ENCODE measurements around the gene TOM1. TPM values are rescaled to one million over a fixed set of nuclear protein-coding genes. Genes with fewer than 3 reads are reported as not detected.
A peak's percentile ranks its signal among the peaks of the same experiment; 100 is the strongest.

The TOM1 gene
- total and polyA plus RNA-seq, 2 experiments from 2014 or later, result 108 to 114 TPM

DNA sequence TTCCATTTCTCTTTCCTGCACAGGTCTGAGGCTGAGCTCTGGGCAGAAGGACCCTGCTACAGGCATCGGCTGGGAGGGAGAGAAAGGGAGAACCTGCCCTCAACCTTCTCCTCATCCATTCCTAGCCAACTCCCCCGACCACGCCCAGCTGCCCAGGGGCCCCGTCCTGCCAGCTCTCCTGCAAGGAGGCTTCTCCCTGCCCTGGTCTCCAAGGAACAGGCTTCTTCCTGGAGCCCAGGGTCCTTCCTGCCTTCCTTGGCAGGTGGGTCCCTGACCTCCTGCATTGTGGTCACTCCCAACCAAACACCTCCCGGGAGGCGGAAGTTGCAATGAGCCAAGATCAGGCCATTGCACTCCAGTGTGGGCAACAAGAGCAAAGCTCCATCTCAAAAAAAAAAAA lies 68.7 kb downstream of the TOM1 start:
- Histone ChIP-seq H4K20me1 (ENCODE audit: insufficient read depth, poor library complexity, severe bottlenecking) (no peaks in the 10 kb centered on the region), H3K36me3 (replicated peaks; ENCODE audit: insufficient read depth, low read depth) (no peaks in the 10 kb centered on the region), H3K27ac (no peak overlapping the region), H3K79me2 (no peaks in the 10 kb centered on the region), H3K27me3 (no peaks in the 10 kb centered on the region), H3K4me1 (ENCODE audit: insufficient read depth) (peaks cover 4% of the 10 kb centered on the region), H3K9me3 (ENCODE audit: low read depth) (no peaks in the 10 kb centered on the region), H3K9me2 (replicated peaks; ENCODE audit: insufficient read depth) (no peaks in the 10 kb centered on the region), H3K4me3 (no peak overlapping the region), H2AFZ (no peak overlapping the region), H3K4me2 (no peak overlapping the region)
- WGBS (ENCODE audit: low lambda C conversion rate, missing lambda C conversion rate), result 81% methylated on average over 6 of the region's 6 CpGs
- DNase-seq (ENCODE audit: low spot score), result no peak
- no peak for TF ChIP-seq EZH2phosphoT487 (IDR thresholded peaks at IDR 0.05; ENCODE audit: low read depth, severe bottlenecking, unreplicated experiment)
- no peak for TF ChIP-seq EZH2 (IDR thresholded peaks at IDR 0.05; ENCODE audit: borderline replicate concordance)
- TF ChIP-seq CTCF (IDR thresholded peaks at IDR 0.05; ENCODE audit: poor library complexity), result no peak

DNA sequence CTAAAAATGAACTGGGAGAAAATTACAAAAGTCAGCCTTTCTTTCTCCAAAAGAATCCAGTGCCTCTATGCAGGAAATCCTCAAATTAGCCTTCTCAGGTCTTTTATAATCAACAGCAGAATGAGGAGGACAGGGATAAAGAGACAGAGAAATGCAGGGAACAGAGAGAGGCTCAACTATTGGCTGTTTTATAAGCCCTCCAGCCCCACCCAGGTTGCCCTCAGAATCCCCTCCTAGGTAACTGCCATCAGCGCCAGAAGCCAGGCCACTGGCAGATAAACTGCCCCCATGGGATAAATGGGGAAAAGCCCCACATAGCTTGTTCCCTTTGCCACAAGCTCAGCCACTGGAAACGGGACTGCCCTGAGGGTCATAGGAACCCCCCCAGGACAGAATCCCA lies 70.3 kb downstream of the TOM1 start:
- no peak for DNase-seq (ENCODE audit: low spot score)
- H3K27me3 ChIP-seq, result no peaks in the 10 kb centered on the region
- no peak overlapping the region for H2AFZ ChIP-seq
- H4K20me1 ChIP-seq (ENCODE audit: insufficient read depth, poor library complexity, severe bottlenecking), result no peaks in the 10 kb centered on the region
- H3K27ac ChIP-seq, result no peak overlapping the region
- no peak for TF ChIP-seq CTCF (IDR thresholded peaks at IDR 0.05; ENCODE audit: poor library complexity)
- no peak for TF ChIP-seq EZH2 (IDR thresholded peaks at IDR 0.05; ENCODE audit: borderline replicate concordance)
- no peak for TF ChIP-seq EZH2phosphoT487 (IDR thresholded peaks at IDR 0.05; ENCODE audit: low read depth, severe bottlenecking, unreplicated experiment)
- H3K4me2 ChIP-seq, result no peak overlapping the region
- no peaks in the 10 kb centered on the region for H3K9me2 ChIP-seq (replicated peaks; ENCODE audit: insufficient read depth)
- H3K79me2 ChIP-seq, result no peaks in the 10 kb centered on the region
- H3K4me3 ChIP-seq, result no peak overlapping the region
- WGBS (ENCODE audit: low lambda C conversion rate, missing lambda C conversion rate), result 77% methylated on average over 2 of the region's 2 CpGs
- H3K4me1 ChIP-seq (ENCODE audit: insufficient read depth), result peaks cover 4% of the 10 kb centered on the region
- no peaks in the 10 kb centered on the region for H3K36me3 ChIP-seq (replicated peaks; ENCODE audit: insufficient read depth, low read depth)
- no peaks in the 10 kb centered on the region for H3K9me3 ChIP-seq (ENCODE audit: low read depth)

GRCh38 chr22:35373781-35374180 lies 74.1 kb downstream of the TOM1 start:
- Histone ChIP-seq H3K4me1 (ENCODE audit: insufficient read depth) (peaks cover 31% of the 10 kb centered on the region), H3K4me3 (no peak overlapping the region), H4K20me1 (ENCODE audit: insufficient read depth, poor library complexity, severe bottlenecking) (no peaks in the 10 kb centered on the region), H3K36me3 (replicated peaks; ENCODE audit: insufficient read depth, low read depth) (no peaks in the 10 kb centered on the region), H3K27me3 (no peaks in the 10 kb centered on the region), H3K79me2 (no peaks in the 10 kb centered on the region), H3K9me3 (ENCODE audit: low read depth) (no peaks in the 10 kb centered on the region), H3K9me2 (replicated peaks; ENCODE audit: insufficient read depth) (no peaks in the 10 kb centered on the region), H3K27ac (no peak overlapping the region), H2AFZ (no peak overlapping the region), H3K4me2 (no peak overlapping the region)
- 66% methylated on average over 6 of the region's 6 CpGs for WGBS (ENCODE audit: low lambda C conversion rate, missing lambda C conversion rate)
- no peak for DNase-seq (ENCODE audit: low spot score)
- TF ChIP-seq CTCF (IDR thresholded peaks at IDR 0.05; ENCODE audit: poor library complexity) (no peak), EZH2phosphoT487 (IDR thresholded peaks at IDR 0.05; ENCODE audit: low read depth, severe bottlenecking, unreplicated experiment) (no peak), EZH2 (IDR thresholded peaks at IDR 0.05; ENCODE audit: borderline replicate concordance) (no peak)

DNA sequence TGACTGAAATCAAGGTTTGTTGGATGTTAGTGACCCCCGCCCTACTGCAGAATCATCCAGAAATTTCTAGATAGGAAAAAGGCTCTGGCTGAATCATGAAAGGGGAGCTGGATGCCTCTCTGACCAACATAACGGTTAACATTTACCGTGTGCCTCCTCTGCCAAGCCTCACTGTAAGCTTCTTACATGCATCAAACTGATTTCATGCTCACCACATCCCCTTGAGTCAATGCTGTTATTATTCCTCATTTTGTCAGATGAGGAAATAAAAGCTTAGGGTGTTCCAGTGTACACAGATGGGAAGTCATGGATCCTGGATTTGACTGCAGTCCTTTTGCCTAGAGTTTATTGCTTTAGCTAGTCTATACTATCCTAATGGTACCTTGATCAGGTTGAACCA lies 75.3 kb downstream of the TOM1 start:
- WGBS (ENCODE audit: low lambda C conversion rate, missing lambda C conversion rate), result 86% methylated on average over 3 of the region's 3 CpGs
- no peak for TF ChIP-seq CTCF (IDR thresholded peaks at IDR 0.05; ENCODE audit: poor library complexity)
- no peak for TF ChIP-seq EZH2 (IDR thresholded peaks at IDR 0.05; ENCODE audit: borderline replicate concordance)
- TF ChIP-seq EZH2phosphoT487 (IDR thresholded peaks at IDR 0.05; ENCODE audit: low read depth, severe bottlenecking, unreplicated experiment), result no peak
- DNase-seq (ENCODE audit: low spot score), result no peak
- Histone ChIP-seq H3K36me3 (replicated peaks; ENCODE audit: insufficient read depth, low read depth) (no peaks in the 10 kb centered on the region), H3K27ac (peak overlapping the region; percentile 2), H4K20me1 (ENCODE audit: insufficient read depth, poor library complexity, severe bottlenecking) (no peaks in the 10 kb centered on the region), H3K79me2 (no peaks in the 10 kb centered on the region), H3K9me2 (replicated peaks; ENCODE audit: insufficient read depth) (no peaks in the 10 kb centered on the region), H3K27me3 (no peaks in the 10 kb centered on the region), H3K9me3 (ENCODE audit: low read depth) (no peaks in the 10 kb centered on the region), H3K4me3 (no peak overlapping the region), H3K4me2 (no peak overlapping the region), H3K4me1 (ENCODE audit: insufficient read depth) (peaks cover 37% of the 10 kb centered on the region), H2AFZ (no peak overlapping the region)
